Large intestine (tissue), 3 donors: Measurements from ENCODE around the gene PLXNA2. TPM values are rescaled to one million over a fixed set of nuclear protein-coding genes. Genes with fewer than 3 reads are reported as not detected.

Experiments
- DNase-seq, 2 donors: peaks; one replicate each; pipeline versions ENCODE4 v3.0.0 to v3.0.0-alpha.2; 2013
- H3K27ac ChIP-seq: one replicate; pipeline ENCODE4 v1.5.1; 2013; ENCODE audit warnings: low read length
- H3K27me3 ChIP-seq: 2 replicates; pipeline ENCODE4 v1.6.1; 2013; ENCODE audit warnings: low read length; ENCODE audit not compliant: control insufficient read depth, insufficient read depth
- H3K36me3 ChIP-seq: 2 replicates; pipeline ENCODE4 v1.6.1; 2013; ENCODE audit warnings: low read length; ENCODE audit not compliant: control insufficient read depth, insufficient read depth
- H3K4me1 ChIP-seq: one replicate; pipeline ENCODE4 v1.6.1; 2013; ENCODE audit warnings: low read length; ENCODE audit not compliant: control insufficient read depth, insufficient read depth
- H3K4me3 ChIP-seq: one replicate; pipeline ENCODE4 v1.5.1; 2013; ENCODE audit warnings: low read length
- H3K9me3 ChIP-seq: one replicate; pipeline ENCODE4 v1.6.1; 2013; ENCODE audit warnings: mild to moderate bottlenecking, low read depth, low read length, moderate library complexity; ENCODE audit not compliant: control insufficient read depth
- WGBS: methylation state at CpG from one replicate; pipeline ENCODE4 v1.1.5; 2013; ENCODE audit warnings: low lambda C conversion rate; ENCODE audit not compliant: insufficient coverage; 5-methylcytosine and 5-hydroxymethylcytosine counted together
- polyA plus RNA-seq: library from polyadenylated mRNA; unstranded; fragments of 120-200 nt; gene quantifications from one replicate; pipeline ENCODE4 v1.2.1, GENCODE V29; 2013

The PLXNA2 gene
- polyA plus RNA-seq, 1 donor, result 11.7 TPM

GRCh38 chr1:208162903-208163302 lies 81.3 kb downstream of the PLXNA2 start:
- no CpG with 5 or more reads among the region's 1 CpG for WGBS
- Histone ChIP-seq H3K9me3 (no peaks in the 10 kb centered on the region), H3K4me3 (no peak overlapping the region), H3K27me3 (no peaks in the 10 kb centered on the region), H3K4me1 (peaks cover 45% of the 10 kb centered on the region), H3K27ac (no peak overlapping the region), H3K36me3 (no peaks in the 10 kb centered on the region)
- DNase-seq, result no peak

DNA sequence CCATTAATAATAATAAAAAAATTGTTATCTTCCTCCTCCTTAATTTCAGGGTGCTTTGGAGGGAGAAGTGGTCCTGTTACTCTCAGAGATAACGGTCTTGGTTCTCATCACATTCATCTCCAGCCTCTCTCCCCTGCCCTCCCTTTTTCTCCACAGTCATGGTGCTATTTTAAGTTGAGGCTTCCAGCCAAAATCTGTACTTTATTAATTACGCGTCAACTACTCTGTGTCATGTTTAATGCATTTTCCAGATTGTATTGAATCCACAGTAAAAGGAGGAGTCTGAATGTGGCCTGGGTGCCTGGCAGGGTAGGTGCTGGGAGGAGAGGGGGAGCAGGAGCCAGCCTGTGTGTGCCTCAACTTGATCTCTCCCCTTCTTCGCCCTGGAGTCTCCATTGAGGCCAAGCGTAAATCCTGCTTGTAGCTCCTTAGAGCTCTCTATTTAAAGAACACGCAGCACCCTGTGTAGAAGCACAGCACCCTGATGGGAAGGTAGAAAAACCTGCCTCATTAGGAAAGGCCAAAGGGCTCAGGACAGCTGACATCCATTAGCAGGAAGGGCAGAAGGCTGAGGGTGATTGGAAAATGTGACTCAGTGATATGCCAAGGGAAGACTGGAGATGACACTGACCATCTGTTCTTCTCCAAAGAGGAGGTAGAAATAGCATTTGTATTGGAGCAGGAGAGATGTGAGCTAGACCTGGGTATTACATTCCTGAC lies 82.4 kb downstream of the PLXNA2 start:
- Histone ChIP-seq H3K27me3 (no peaks in the 10 kb centered on the region), H3K4me1 (peaks cover 43% of the 10 kb centered on the region), H3K9me3 (no peaks in the 10 kb centered on the region), H3K4me3 (no peak overlapping the region), H3K36me3 (no peaks in the 10 kb centered on the region), H3K27ac (peak overlapping the region; percentile 36)
- no peak for DNase-seq
- WGBS, result no CpG with 5 or more reads among the region's 6 CpGs

GRCh38 chr1:208161005-208161404 lies 83.2 kb downstream of the PLXNA2 start:
- H3K36me3 ChIP-seq, result no peaks in the 10 kb centered on the region
- H3K27me3 ChIP-seq, result no peaks in the 10 kb centered on the region
- H3K4me1 ChIP-seq, result peaks cover 35% of the 10 kb centered on the region
- DNase-seq, result no peak
- no peak overlapping the region for H3K4me3 ChIP-seq
- WGBS, result no CpG with 5 or more reads among the region's 1 CpG
- H3K27ac ChIP-seq, result peak overlapping the region; percentile 36
- H3K9me3 ChIP-seq, result no peaks in the 10 kb centered on the region

- Histone ChIP-seq H3K36me3 (no peaks in the 10 kb centered on the region), H3K27ac (no peak overlapping the region), H3K27me3 (no peaks in the 10 kb centered on the region), H3K9me3 (no peaks in the 10 kb centered on the region), H3K4me1 (peaks cover 35% of the 10 kb centered on the region), H3K4me3 (no peak overlapping the region)
- no CpG with 5 or more reads among the region's 4 CpGs for WGBS
- no peak for DNase-seq
Observed at GRCh38 chr1:208160259-208160819, 83.8 kb downstream of the PLXNA2 start.

- Histone ChIP-seq H3K4me1 (peaks cover 35% of the 10 kb centered on the region), H3K36me3 (no peaks in the 10 kb centered on the region), H3K9me3 (no peaks in the 10 kb centered on the region), H3K27me3 (no peaks in the 10 kb centered on the region), H3K4me3 (no peak overlapping the region), H3K27ac (no peak overlapping the region)
- no CpG with 5 or more reads among the region's 11 CpGs for WGBS
- no peak for DNase-seq
Observed at GRCh38 chr1:208159555-208160258, 84.5 kb downstream of the PLXNA2 start.

- Histone ChIP-seq H3K27me3 (no peaks in the 10 kb centered on the region), H3K36me3 (no peaks in the 10 kb centered on the region), H3K4me3 (no peak overlapping the region), H3K27ac (peak overlapping the region; percentile 9), H3K9me3 (no peaks in the 10 kb centered on the region), H3K4me1 (peaks cover 40% of the 10 kb centered on the region)
- WGBS, result 0% methylated on average over 1 of the region's 8 CpGs
- DNase-seq, result peak; percentile 72 to 84
Observed at GRCh38 chr1:208158640-208159554, 85.3 kb downstream of the PLXNA2 start.

GRCh38 chr1:208157769-208158168 lies 86.4 kb downstream of the PLXNA2 start:
- no peak overlapping the region for H3K4me3 ChIP-seq
- H3K36me3 ChIP-seq, result no peaks in the 10 kb centered on the region
- DNase-seq, result no peak
- H3K27me3 ChIP-seq, result no peaks in the 10 kb centered on the region
- no peaks in the 10 kb centered on the region for H3K9me3 ChIP-seq
- no peak overlapping the region for H3K27ac ChIP-seq
- no CpG with 5 or more reads among the region's 3 CpGs for WGBS
- peaks cover 35% of the 10 kb centered on the region for H3K4me1 ChIP-seq

- no peak overlapping the region for H3K27ac ChIP-seq
- WGBS, result no CpG with 5 or more reads among the region's 2 CpGs
- H3K4me3 ChIP-seq, result no peak overlapping the region
- no peak for DNase-seq
- H3K9me3 ChIP-seq, result no peaks in the 10 kb centered on the region
- H3K4me1 ChIP-seq, result peaks cover 36% of the 10 kb centered on the region
- no peaks in the 10 kb centered on the region for H3K27me3 ChIP-seq
- H3K36me3 ChIP-seq, result no peaks in the 10 kb centered on the region
Observed at GRCh38 chr1:208156741-208157140, 87.4 kb downstream of the PLXNA2 start.

DNA sequence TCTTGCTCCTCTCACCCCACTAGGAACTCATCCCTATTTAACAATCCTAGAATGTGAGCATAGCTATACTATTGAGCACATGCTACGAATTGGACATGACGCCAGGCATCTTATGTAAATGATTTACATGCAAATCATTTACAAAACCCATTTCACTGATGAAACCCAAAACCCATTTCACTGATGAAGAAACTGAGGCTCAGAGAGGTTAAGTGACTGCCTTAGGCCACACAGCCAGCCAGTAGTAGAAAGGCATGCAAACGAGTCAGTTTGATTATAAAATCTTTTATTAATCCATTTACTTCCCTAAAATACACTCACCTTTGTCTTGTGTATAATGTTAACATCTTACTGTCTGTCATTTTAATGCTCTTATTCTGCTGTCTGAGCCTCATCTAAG lies 87.9 kb downstream of the PLXNA2 start:
- DNase-seq, result no peak
- no peaks in the 10 kb centered on the region for H3K36me3 ChIP-seq
- no peak overlapping the region for H3K4me3 ChIP-seq
- no peaks in the 10 kb centered on the region for H3K27me3 ChIP-seq
- peaks cover 40% of the 10 kb centered on the region for H3K4me1 ChIP-seq
- H3K9me3 ChIP-seq, result no peaks in the 10 kb centered on the region
- 60% methylated on average over 1 of the region's 3 CpGs for WGBS
- H3K27ac ChIP-seq, result no peak overlapping the region
